Suppressor macrophage treated with lipopolysaccharide for 1 hour (primary cell): ENCODE results near the gene MYH14.
"Not testable (repeated sequence)": the region's sequence is repeated elsewhere in the genome, so short reads cannot be mapped to it uniquely, and the experiment has no call there.

Experiments
- DNase-seq, 3 donors: peaks; one replicate each; pipeline ENCODE4 v3.0.0-alpha.2; 2020 to 2022

MYH14 gene

DNA sequence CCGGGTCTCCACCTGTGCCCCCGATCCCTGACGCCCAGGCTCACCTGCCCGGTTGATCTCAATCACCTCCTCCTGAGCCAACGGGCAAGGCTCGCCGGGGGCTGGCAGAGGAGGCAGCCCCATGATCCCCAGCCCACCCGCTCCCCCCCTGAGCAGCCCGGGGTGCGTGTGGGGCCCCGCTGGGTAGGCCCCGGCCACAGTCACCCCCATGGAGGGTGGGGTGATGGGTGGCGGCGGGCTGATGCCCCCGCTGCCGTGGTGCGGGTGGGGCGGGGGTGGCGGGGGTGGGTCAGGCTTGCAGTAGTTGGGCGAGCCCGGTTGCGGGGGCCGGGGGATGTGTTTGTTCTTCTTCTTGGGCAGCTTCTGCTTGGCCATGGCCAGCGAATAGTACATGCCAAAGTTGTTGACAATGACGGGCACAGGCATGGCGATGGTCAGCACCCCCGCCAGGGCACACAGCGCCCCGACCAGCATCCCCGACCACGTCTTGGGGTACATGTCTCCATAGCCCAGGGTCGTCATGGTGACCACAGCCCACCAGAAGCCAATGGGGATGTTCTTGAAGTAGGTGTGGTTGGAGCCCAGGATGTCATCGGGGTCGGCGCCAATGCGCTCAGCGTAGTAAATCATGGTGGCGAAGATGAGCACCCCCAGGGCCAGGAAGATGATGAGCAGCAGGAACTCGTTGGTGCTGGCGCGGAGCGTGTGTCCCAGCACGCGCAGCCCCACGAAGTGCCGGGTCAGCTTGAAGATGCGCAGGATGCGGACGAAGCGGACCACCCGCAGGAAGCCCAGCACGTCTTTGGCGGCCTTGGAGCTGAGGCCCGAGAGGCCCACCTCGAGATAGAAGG is 119.7 kb downstream of the MYH14 start:
- DNase-seq: no peak

DNA sequence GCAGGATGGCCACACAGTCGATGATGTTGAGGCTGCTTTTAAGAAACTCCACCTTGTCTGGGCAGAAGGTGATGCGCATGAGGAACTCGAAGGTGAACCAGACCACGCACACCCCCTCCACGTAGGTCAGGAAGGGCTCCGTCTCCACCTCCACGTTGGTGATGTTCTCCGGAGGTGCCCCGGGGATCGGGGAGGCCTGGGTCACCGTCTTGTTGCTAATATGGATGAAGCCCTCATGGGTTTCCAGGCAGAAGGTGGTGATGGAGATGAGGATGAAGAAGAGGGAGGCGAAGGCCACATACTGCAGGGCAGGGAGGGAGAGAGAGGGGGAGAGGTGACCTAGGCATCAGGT is 120.3 kb downstream of the MYH14 start:
- no peak for DNase-seq

DNA sequence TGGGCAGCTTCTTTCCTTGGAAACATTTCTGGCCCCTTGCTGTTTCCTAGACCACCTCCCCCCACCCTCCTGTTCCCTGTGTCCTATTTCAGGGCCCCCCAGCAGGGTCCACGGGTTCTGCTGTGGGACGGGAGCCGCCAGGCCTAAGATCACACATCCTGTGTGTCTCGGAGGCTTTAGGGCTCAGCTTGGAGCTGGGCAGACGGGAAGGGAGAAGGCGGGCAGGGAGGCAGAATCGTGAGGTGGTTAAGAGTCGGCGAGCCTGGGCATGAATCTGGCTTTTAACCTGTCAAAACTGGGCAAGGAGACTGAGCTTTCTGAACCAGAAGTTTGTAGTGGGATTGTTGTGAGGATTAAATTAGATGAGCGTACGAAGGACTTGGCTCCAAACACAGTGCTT is 120.9 kb downstream of the MYH14 start:
- no peak for DNase-seq

DNA sequence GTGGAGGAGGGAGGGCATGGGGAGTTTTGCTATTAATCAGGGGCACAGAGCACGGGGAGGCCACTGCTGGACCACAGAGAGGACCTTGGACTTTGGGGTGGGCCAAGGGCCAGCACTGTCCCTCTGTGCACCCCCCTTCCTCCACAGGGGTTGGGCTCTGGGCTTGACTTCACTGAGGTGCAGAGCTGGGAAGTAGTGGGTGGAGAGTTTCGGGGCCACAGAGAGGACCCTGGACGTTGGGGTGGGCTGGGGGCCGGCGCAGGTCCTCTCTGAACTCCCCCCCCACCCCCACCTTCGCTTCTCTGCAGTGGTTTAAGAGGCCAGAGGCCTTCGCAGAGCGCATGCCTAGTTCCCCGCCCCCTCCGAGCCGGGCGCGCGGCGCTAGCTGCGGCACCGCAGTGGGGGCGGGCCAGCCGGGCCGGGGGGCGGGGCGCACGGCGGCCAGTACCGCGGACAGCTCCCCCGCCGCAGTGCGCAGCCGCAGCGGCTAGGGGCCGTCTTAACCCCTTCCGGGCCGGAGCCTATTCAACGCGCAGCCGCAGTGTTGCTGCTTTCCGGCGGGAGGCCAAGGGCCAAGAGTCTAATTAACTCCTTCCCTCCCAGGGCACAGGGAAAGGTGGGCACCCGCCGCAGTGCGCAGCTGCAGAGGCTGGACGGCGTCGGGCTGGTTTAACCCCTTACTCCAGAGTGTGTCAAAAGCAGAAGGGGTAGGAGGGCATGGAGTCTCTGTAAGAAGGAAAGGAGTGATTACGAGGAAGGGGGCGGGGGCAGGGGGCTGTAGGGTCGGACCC is 122.1 kb downstream of the MYH14 start:
- DNase-seq: peak; percentile 82 to 95 (median 89)

DNA sequence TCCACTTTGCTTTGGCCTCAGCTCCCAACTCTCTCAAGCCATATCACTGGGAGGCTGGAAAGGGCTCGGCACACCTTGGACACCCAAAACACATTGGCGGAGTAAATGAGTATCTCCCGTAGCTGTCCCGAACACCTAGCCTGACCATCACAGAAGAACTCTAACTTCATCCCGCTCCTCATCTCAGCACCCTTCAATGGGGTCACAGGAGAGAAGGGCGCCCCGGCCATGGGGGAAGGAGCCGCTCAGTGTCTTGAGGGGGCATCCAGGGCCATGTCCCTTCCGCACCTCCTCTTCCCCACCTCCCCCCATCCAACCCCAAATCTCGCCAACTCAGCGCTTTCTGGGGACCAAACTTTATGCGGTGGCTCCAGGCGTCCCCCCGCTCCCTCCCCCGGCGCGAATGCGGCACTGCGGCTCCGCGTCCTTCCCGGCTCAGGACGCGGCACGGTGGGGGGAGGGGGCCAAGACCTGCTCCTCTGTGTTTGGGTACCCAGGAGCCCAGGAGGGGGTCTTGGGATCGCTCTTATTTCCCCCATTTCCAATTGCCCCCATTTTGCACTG is 122.8 kb downstream of the MYH14 start:
- DNase-seq: no peak

DNA sequence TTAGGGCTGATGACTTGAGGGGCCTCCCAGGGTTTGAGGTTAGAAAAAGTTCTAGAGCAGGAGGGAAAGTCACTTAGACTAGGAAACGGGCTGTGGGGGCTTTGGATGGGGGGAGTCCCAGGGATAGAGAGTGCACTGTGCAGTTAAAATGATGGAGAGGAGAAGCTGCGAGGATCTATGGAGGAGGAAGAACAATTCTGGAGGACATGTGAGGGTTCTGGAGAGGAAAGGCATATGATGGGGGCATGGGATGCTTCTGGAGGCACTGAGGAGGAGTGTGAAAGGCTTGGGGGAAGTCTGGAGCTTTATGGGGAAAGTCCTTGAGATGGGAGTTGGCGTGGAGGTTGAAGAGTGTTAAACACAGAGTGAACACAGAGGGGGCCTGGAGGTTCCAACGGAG is 123.6 kb downstream of the MYH14 start:
- DNase-seq: peak in 1 of 3 donors; percentile 12

DNA sequence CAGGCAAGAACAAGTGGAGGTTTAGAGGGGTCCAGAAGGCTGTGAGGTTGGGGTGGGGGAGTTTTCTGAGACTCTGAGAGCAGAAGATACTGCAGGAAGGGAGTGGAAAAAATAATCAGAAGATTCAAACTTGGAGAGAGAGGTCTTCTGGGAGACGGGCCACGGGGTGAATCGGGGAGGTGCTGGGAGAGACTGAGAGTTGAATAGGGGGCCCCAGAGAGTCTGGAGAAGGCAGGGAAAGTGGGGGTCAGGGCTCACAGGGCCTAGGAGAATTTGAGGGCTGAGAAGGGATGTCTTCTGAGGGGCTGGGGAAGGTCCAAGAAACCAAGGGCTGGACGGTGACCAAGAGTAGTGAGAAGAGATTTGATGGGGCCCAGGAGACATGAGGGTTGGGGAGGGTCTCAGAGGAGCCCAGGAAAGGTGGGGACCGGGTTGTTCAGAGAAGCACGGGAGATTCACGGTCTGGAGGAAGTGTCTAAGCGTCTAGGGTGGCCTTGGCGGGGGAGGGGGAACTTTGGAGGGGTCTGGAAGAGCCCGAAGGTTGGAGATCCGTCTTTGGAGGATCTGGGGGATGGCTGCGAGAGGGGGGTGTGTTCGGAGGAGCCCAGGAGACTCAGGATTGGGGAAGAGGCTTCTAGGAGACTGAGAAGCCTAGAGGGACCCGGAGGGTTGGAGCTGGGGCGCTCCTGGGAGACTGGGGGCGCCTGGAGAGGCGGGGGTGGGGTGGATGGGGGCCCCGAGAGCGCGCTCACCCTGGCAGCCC is 124.2 kb downstream of the MYH14 start:
- DNase-seq: no peak

DNA sequence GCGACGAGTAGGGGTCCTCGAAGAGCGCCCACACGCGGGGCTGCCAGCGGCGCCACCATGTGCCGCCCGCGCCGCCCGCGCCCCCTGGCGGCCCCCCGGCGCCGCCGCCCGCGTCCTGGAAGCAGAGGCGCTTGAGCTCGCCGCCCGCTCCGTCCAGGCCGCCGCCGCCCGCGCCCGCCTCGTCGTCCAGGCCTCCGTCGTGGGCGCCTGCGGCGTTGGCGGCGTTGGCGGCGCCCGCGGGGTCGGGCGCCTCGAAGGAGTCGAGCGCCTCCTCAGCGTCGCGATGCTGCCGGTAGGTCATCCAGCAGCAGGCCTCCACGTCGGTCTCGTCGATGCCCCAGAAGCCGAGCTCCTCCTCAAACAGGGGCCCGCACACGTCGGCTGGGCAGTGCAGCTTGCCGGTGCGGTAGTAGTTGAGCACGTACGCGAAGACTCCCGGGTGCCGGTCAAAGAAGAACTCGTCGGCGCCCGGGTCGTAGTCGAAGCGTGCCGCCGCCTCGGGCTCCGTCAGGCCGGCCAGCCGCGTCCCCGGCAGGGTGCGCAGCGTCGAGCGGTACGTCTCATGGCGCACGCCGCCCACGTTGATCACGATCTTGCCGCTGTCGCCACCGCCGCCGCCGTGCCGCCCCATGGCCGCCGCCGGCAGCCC is 124.9 kb downstream of the MYH14 start:
- peak; percentile 63 to 79 (median 73) for DNase-seq

DNA sequence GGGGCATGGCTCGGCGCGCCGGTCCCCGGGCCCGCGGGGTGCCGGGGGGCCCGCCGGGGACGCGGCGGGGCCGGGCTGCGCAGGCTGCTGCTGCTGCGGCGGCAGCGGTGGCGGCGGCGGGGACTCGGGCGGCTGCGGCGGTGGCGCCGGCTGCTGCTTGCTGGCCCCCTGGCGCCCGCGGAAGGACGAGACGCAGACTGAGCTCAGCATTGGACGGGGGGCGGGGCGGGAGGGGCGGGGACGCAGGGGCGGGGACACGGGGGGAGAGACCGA is 125.4 kb downstream of the MYH14 start:
- DNase-seq: no peak

DNA sequence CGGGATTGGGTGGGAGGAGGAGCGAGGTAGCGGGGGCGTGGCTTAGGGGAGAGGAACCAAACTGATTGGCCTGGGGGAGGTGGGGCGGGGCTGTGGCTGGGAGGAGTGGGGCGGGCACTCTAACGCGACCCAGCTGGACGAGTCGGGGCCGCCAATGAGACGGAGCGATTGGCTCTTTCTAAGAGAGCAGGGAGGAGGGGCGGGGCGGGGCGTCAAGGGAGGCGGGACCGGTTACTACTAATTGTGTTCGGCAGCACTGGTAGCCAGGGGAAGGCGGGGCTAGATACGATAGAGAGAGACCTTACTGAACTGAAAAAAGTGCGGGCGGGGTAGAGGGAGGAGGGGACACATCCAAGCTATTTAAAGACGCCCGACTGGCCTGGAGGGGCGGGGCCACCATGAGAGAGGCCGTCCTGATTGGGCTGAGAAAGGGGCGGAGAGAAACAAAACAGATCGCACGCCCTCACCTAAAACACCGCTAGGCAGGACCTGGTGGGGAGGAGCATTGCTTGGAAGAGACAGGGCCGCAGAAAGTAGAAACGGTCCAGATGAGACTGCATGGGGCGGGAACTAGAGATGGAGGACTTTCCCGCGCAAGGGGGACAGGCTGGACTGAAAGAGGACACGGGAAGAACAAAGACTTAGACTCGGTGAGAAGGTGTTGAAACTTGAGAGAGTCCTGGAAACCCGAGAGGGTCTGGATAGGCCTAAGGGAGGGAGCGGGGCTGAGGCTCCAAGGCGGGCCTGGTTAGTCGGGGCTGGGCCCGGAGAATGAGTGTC is 125.9 kb downstream of the MYH14 start, which contains the start of gene KCNC3:
Gene KCNC3, minus strand, starts transcription at position 232 of the 780 bp plus-strand sequence. CDS start 295 bp downstream, outside the sequence.
- peak; percentile 98 to 100 (median 100) for DNase-seq

DNA sequence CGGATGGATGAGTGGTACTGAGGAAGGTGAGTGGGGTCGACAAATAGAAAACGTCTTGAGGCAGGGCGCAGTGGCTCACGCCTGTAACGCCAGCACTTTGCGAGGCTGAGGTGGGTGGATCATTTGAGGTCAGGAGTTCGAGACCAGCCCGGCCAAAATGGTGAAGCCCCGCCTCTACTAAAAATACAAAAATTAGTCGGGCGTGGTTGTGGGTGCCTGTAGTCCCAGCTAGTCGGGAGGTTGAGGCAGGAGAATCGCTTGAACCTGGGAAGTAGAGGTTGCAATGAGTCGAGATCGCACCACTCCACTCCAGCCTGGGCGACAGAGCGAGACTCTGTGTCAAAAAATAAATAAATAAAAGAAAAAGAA is 126.5 kb downstream of the MYH14 start:
- not testable (repeated sequence) for DNase-seq

DNA sequence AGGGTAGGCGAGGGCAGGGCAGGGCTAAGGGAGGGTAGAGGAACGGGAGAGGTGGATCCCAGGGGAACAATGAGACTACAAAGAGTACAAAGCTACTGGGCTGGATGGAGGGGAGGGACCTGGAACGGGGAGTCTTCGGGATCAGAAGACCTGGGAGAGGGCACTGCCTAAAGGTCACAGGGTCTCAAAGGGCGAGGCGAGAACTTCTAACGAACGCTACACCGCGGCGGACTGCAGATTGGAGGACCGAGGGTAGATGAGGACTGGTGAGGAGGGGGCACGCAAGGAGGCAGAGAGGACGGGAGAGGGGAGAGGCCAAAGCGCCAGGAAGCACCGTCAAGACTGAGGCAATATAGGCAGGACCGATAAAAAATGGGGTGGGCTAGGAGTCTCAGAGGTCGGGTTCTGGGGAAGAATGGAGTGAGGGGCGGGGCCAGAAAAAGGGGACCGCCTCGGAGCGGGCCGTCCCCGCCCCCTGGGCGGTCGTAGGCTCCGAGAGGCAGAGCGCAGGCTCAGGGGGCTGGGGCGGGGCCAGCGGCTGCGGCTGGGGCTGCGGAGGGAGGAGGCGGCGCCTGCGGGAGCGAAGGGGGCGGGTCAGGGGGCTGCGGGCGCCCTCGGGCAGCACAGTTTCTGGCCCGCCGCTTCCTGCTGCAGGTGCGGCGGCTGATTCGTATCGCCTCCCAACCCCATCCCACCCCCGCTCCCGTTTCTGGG is 127.1 kb downstream of the MYH14 start:
- DNase-seq: peak; percentile 85 to 97 (median 93)

DNA sequence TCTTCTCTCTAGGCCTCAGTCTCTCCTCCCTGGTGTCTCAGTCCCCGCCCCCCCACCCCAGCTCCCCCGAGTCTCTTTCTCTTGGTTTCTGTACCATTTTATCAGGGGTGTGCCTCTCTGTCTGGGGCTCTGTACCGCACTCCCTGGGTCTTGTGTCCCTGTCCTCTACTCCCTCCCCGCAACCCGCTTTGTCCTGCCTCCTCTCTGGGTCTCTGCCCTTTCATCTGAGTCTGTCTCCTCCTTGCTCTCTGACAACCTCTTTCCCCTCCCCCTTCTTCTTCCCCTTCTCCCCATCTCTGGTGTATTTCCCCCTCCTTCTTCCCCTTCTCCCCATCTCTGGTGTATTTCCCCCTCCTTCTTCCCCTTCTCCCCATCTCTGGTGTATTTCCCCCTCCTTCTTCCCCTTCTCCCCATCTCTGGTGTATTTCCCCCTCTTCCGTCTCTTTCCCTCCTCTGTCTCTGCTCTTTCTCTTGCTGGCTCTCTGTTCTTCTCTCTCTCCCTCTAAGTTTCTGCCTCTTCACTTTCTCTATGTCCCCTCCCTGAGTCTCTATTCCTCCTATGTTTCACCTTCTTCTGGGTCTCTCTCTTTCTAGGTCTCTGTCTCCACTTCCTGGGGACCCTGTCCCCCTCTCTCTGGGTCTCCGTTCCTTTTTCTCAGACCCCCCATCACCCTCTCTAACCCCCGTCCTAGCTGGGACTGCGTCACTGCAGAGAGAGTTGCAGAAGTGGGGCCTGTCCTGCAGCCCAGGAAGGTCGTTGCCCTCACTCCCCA is 128.0 kb downstream of the MYH14 start:
- DNase-seq: peak; percentile 47 to 56 (median 51)

DNA sequence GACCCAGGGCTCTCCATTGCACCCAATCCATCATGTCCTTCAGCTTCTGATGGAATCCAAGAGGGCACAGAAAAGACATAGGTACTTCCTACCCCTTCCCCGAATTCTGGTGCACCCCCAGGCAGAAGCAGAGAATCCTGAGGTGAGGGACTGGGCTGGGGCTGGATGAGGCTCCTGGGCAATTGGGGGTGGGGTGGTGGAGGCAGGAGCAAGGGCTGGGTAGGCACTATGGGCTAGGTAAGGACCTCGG is 128.5 kb downstream of the MYH14 start:
- no peak for DNase-seq

DNA sequence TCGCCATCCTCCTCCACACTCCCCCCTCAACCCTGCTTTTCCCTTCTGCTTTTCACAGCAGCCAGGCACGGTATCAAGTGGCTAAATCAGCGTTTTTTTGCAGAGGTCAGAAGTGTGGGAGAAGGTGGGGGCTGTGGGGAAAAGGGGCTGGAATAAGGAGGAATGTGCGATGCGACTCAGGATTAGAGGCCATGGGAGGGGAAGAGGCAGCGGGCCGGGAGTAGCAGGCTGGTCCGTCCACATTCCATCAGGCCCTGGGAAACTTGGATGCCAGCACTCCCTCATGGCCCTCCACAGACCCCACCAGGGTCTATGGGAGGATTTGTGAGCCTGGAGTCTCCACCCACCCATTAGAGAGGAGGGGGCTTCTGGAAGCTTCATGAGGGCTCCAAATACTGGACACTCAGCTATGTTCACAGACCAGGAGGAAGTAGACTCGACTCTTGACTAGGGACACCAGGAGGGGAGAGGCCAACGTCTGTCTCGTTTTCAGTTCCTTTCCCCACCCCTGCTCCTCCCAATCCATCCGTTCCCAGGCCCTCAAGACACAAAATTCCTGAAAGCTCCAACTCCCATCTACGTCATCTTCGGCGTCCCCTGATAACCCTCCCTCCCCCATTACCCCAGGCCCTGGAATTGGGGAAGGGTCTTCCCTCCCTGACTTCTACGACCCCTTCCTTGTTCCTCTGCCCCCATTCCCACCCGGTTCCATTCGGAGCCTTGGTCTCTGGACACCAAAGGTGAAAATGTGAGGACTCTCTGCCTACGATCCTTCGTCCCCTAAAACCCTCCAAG is 129.0 kb downstream of the MYH14 start:
- DNase-seq: peak; percentile 52 to 66 (median 53)

DNA sequence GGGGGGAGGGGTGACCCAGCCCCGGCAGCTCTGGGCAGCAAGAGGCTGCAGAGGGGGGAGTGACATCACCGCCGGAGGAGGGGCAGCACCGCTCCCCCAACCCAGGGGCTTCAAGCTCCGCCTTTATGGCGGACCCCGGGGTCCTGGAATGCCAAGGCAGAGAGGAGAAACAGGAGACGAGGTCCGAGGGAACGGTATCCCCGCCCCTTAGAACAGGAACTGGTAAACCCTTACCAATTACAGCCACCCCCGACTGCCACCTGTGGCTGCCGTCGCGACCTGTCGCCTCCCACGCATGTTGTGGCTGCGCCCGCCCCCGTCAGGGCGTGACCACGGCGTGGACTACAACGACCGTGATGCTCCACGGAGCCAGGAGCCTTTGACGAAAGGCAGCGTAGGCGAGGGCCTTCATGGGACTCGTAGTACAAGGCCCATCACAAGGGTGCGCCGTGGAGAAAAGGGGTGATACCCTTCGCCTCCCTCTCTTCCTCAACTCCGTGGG is 129.9 kb downstream of the MYH14 start:
- peak; percentile 95 to 96 (median 95) for DNase-seq

DNA sequence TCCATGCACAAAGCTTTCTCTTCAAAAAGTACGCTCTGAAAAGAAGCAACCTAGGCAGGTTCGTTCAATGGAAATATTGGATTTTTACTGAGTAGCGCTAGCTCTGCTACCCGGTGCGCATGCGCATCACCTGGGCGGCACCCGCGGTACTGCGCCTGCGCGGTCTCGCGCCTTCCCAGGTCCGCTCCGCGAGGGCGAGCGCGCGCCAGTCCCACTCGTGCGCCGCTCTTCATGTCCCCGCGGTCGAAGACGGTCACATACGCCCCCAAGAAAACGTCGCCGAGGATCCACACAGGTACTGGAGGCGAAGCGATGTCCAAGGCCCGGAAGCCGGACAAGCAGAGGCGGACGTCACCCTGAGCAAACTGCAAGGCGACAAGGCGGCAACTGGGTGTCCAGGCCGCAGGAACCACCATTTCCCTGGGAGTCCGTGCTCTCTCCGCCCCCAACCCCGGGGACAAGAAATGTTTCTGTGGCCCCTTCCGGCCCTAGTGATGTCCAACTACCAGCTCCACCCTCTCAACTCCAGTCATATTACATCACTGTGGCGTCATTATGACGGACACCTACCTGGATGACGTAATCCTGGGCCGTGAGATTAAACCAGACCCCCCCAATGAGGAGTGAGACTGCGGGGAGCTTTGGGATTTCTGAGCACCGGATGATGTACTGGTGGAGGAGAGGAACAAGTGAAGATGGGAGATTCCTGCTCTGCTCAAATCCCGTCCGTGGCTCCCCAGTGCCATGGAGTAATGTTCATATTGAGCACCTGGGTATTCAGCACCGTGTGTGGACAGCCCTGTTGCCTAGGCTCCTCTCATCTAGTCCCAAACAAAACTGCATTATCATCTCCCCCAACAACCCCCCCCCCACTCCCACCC is 130.6 kb downstream of the MYH14 start:
- peak; percentile 85 to 93 (median 91) for DNase-seq

DNA sequence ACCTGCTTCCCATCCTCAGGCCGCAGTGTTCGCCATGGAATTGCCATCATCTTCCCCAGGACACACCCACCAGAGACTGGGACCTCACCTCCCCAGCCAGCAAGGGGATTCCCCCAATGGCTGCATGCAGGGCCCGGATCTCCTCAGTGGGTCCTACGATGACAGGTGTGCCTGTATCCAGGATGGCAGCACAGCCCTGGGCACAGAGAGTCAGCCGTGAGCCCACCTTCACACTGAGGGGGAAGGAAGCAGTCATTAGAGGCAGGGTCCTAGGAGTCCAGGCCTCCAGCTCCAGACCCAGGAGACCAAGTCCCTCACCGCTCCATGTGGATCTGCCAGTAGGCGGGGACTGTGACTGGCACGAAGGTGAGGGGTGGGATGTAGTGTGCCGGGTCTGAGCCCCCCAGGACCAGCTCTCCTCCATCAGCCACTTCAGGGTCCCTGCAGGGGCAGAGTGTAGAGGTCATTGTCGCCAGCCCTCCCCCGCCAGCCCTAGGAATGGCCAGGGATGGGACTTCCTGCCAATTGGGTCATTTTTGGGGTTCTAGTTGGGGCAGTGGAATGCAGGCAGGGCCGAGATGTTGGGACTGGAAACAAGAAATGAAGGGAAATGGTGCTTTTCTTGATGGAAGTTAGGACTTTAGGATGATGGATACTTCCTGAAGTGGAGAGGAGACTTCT is 131.5 kb downstream of the MYH14 start:
- DNase-seq: no peak
